PC-9 (cell line): ENCODE results near the gene TECPR1. TPM values are rescaled to one million over a fixed set of nuclear protein-coding genes. Genes with fewer than 3 reads are reported as not detected.

ENCODE experiments used
- BruUV-seq: library from RNA; stranded (reverse); fragments of 400-500 nt; replicated peaks from 2 replicates; lab custom pipeline; 2021; lab: Mats Ljungman, UMichigan
- CTCF ChIA-PET: fragments of 300-600 bp; sonication (Branson Sonifier 250); formaldehyde crosslinking; loops from one replicate; lab custom pipeline; 2022; ENCODE audit warnings: antibody characterized with exemption; lab: Charles Lee
- POLR2A ChIA-PET: fragments of 300-600 bp; sonication (Branson Sonifier 250); formaldehyde crosslinking; loops from one replicate; lab custom pipeline; 2022; ENCODE audit warnings: antibody characterized with exemption; ENCODE audit not compliant: unreplicated experiment; lab: Charles Lee
- DNase-seq, 2 experiments: peaks; one replicate each; pipeline versions ENCODE4 v3.0.0 to v3.0.0-alpha.2; 2015 to 2022; ENCODE audit warnings: mixed read lengths in 1 of 2
- H2AFZ ChIP-seq: fragments of 200-600 bp; sonication (generic); 2 replicates; pipeline ENCODE4 v1.8.1; 2017; ENCODE audit warnings: antibody characterized with exemption
- H3F3A ChIP-seq: fragments of 200-600 bp; sonication (generic); 2 replicates; pipeline ENCODE4 v1.8.1; 2017; ENCODE audit warnings: antibody characterized with exemption, mild to moderate bottlenecking, low read depth; ENCODE audit not compliant: insufficient read depth
- H3K27ac ChIP-seq: fragments of 200-600 bp; sonication (generic); 2 replicates; pipeline ENCODE4 v1.6.1; 2016; ENCODE audit warnings: mixed run types
- H3K27me3 ChIP-seq: fragments of 200-600 bp; sonication (generic); 2 replicates; pipeline ENCODE4 v1.6.1; 2016; ENCODE audit warnings: low read depth, mixed run types; ENCODE audit not compliant: insufficient read depth
- H3K36me3 ChIP-seq: fragments of 200-600 bp; sonication (generic); 2 replicates; pipeline ENCODE4 v1.6.1; 2016; ENCODE audit warnings: low read depth, mixed run types
- H3K4me1 ChIP-seq: fragments of 200-600 bp; sonication (generic); replicated peaks from 2 replicates; pipeline ENCODE4 v1.6.1; 2016; ENCODE audit warnings: mixed run types; ENCODE audit not compliant: insufficient read depth
- H3K4me2 ChIP-seq: fragments of 200-600 bp; sonication (generic); 2 replicates; pipeline ENCODE4 v1.6.1; 2017; ENCODE audit warnings: mixed run types
- H3K4me3 ChIP-seq: fragments of 200-600 bp; sonication (generic); 2 replicates; pipeline ENCODE4 v1.6.1; 2016; ENCODE audit warnings: mixed run types
- H3K79me2 ChIP-seq: fragments of 200-600 bp; sonication (generic); 2 replicates; pipeline ENCODE4 v1.6.1; 2017; ENCODE audit warnings: low read depth, mixed run types
- H3K9me2 ChIP-seq: fragments of 200-600 bp; sonication (generic); 2 replicates; pipeline ENCODE4 v1.8.1; 2017; ENCODE audit warnings: mild to moderate bottlenecking; ENCODE audit not compliant: insufficient read depth
- H3K9me3 ChIP-seq: fragments of 200-600 bp; sonication (generic); 2 replicates; pipeline ENCODE4 v1.8.1; 2016; ENCODE audit warnings: low read depth; ENCODE audit not compliant: insufficient read depth
- H4K20me1 ChIP-seq: fragments of 200-600 bp; sonication (generic); 2 replicates; pipeline ENCODE4 v1.8.1; 2017; ENCODE audit not compliant: insufficient read depth
- CTCF ChIP-seq: fragments of 200-600 bp; sonication (generic); conservative IDR thresholded peaks from 2 replicates; pipeline ENCODE4 v1.6.1; 2017; ENCODE audit warnings: mixed run types, antibody characterized with exemption, mild to moderate bottlenecking, moderate library complexity
- EZH2 ChIP-seq: fragments of 200-600 bp; sonication (generic); IDR thresholded peaks from 2 replicates; pipeline ENCODE4 v1.8.0; 2017; ENCODE audit warnings: antibody characterized with exemption, low read depth
- intact Hi-C: fragments of 100-400 bp; cut with micrococcal nuclease; formaldehyde crosslinking; loops from one replicate; pipeline ENCODE4 v1.10.0; 2022; ENCODE audit not compliant: unreplicated experiment
- total RNA-seq: library from RNA; stranded (reverse); gene quantifications from 2 replicates; pipeline ENCODE4 v1.2.3, GENCODE V29; 2021

TECPR1 gene
- total RNA-seq, 1 experiment from 2014 or later, result 22.7 TPM

GRCh38 chr7:98248156-98248555, 3.9 kb downstream of the TECPR1 start:
- TF ChIP-seq CTCF (no peak), EZH2 (no peak)
- Histone ChIP-seq H2AFZ (no peak overlapping the region), H3K9me2 (no peaks in the 10 kb centered on the region), H3K4me2 (no peak overlapping the region), H3K4me3 (no peak overlapping the region), H3K27me3 (no peaks in the 10 kb centered on the region), H3K27ac (no peak overlapping the region), H3K4me1 (peaks cover 25% of the 10 kb centered on the region), H4K20me1 (no peaks in the 10 kb centered on the region), H3K79me2 (peaks cover 22% of the 10 kb centered on the region), H3K36me3 (no peaks in the 10 kb centered on the region), H3K9me3 (no peaks in the 10 kb centered on the region), H3F3A (peaks cover 23% of the 10 kb centered on the region)
- CTCF ChIA-PET, result no interaction called here
- no TSS peak for BruUV-seq
- DNase-seq, result no peak
- intact Hi-C loops, result no loop called here
- POLR2A ChIA-PET, result no interaction called here

- no TSS peak for BruUV-seq
- Histone ChIP-seq H3K4me1 (peaks cover 11% of the 10 kb centered on the region), H3K9me2 (no peaks in the 10 kb centered on the region), H3K36me3 (no peaks in the 10 kb centered on the region), H3K4me2 (no peak overlapping the region), H3K4me3 (no peak overlapping the region), H3K27me3 (no peaks in the 10 kb centered on the region), H3K79me2 (0 out of 2 replicates have a peak, but pooled peaks cover 7% of the 10 kb centered on the region), H3F3A (peaks cover 4% of the 10 kb centered on the region), H3K27ac (no peak overlapping the region), H2AFZ (no peak overlapping the region), H4K20me1 (no peaks in the 10 kb centered on the region), H3K9me3 (no peaks in the 10 kb centered on the region)
- POLR2A ChIA-PET, result no interaction called here
- no peak for TF ChIP-seq EZH2
- no peak for TF ChIP-seq CTCF
- intact Hi-C loops, result loop anchor here (2.0 kb wide), 1 partner anchor 72 kb away; no protein-coding TSS in a partner anchor
- DNase-seq, result no peak
- CTCF ChIA-PET, result no interaction called here
Measured at GRCh38 chr7:98244871-98245270, 7.2 kb downstream of the TECPR1 start.

DNA sequence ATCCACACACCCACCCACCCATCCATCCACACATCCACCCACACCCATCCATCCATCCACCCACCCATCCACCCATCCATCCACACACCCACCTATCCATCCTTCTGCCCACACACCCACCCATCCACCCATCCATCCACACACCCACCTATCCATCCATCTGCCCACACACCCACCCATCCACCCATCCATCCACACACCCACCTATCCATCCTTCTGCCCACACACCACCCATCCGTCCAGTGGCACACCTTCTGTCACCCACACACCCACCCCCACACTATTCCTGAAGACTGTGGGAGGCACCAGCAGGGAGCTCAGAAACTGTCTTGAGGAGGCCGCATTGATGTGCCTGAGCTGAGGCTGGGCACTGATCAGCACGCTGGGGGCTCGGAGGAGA, 9.1 kb downstream of the TECPR1 start:
- H3K9me3 ChIP-seq, result no peaks in the 10 kb centered on the region
- H3K79me2 ChIP-seq, result no peaks in the 10 kb centered on the region
- POLR2A ChIA-PET, result no interaction called here
- CTCF ChIA-PET, result no interaction called here
- H3K4me3 ChIP-seq, result no peak overlapping the region
- H3K27me3 ChIP-seq, result no peaks in the 10 kb centered on the region
- H2AFZ ChIP-seq, result no peak overlapping the region
- no peaks in the 10 kb centered on the region for H4K20me1 ChIP-seq
- H3K4me1 ChIP-seq, result no peaks in the 10 kb centered on the region
- no peak for DNase-seq
- no peaks in the 10 kb centered on the region for H3K36me3 ChIP-seq
- no peaks in the 10 kb centered on the region for H3K9me2 ChIP-seq
- no peak overlapping the region for H3K27ac ChIP-seq
- intact Hi-C loops, result no loop called here
- TF ChIP-seq CTCF, result no peak
- TF ChIP-seq EZH2, result no peak
- no peak overlapping the region for H3K4me2 ChIP-seq
- H3F3A ChIP-seq, result no peaks in the 10 kb centered on the region
- BruUV-seq, result no TSS peak
